Measurements from ENCODE around the gene CPED1. TPM values are rescaled to one million over a fixed set of nuclear protein-coding genes. Genes with fewer than 3 reads are reported as not detected.

Gene CPED1
- total RNA-seq, 4 donors from 2014 or later: 7.4 to 19.6 (median 11.4) TPM

GRCh38 chr7:121006711-121007315 lies 18.3 kb downstream of the CPED1 start:
- DNase-seq: no peak
- Histone ChIP-seq H3K4me1 (no peaks in the 10 kb centered on the region), H3K4me3 (replicated peaks in 1 of 3) (no peak overlapping the region), H3K36me3 (no peaks in the 10 kb centered on the region), H3K27me3 (no peaks in the 10 kb centered on the region), H3K27ac (no peak overlapping the region), H3K9me3 (no peaks in the 10 kb centered on the region)
- no peak for TF ChIP-seq POLR2A (IDR thresholded peaks at IDR 0.05)
- TF ChIP-seq CTCF (IDR thresholded peaks at IDR 0.05): no peak
- WGBS, 2 donors: 74 to 79% methylated on average over 6 of the region's 6 CpGs
- intact Hi-C loops (cut with DNase I): no loop called here

GRCh38 chr7:121008816-121009215 lies 20.3 kb downstream of the CPED1 start:
- H3K4me1 ChIP-seq: peaks cover 0 to 3% of the 10 kb centered on the region in 2 donors
- WGBS, 2 donors: 84 to 92% methylated on average over 2 of the region's 2 CpGs
- H3K36me3 ChIP-seq: no peaks in the 10 kb centered on the region

GRCh38 chr7:121011401-121011800 lies 22.9 kb downstream of the CPED1 start:
- no peak overlapping the region for H3K27ac ChIP-seq
- no peak for DNase-seq
- peaks cover 0 to 3% of the 10 kb centered on the region in 2 donors for H3K4me1 ChIP-seq
- H3K9me3 ChIP-seq: no peaks in the 10 kb centered on the region
- no peak overlapping the region for H3K4me3 ChIP-seq (replicated peaks in 1 of 3)
- intact Hi-C loops (cut with DNase I): no loop called here
- no peak for TF ChIP-seq POLR2A (IDR thresholded peaks at IDR 0.05)
- no peak for TF ChIP-seq CTCF (IDR thresholded peaks at IDR 0.05)
- 92 to 95% methylated on average over 1 of the region's 1 CpG for WGBS, 2 donors
- H3K27me3 ChIP-seq: no peaks in the 10 kb centered on the region
- no peaks in the 10 kb centered on the region for H3K36me3 ChIP-seq

More at GRCh38 chr7:121008816-121009215, 20.3 kb downstream of the CPED1 start:
- TF ChIP-seq POLR2A (IDR thresholded peaks at IDR 0.05): no peak
- no peak for TF ChIP-seq CTCF (IDR thresholded peaks at IDR 0.05)
- no peak for DNase-seq
- H3K27ac ChIP-seq: no peak overlapping the region
- intact Hi-C loops (cut with DNase I): no loop called here
- no peaks in the 10 kb centered on the region for H3K9me3 ChIP-seq
- no peak overlapping the region for H3K4me3 ChIP-seq (replicated peaks in 1 of 3)
- H3K27me3 ChIP-seq: no peaks in the 10 kb centered on the region

- Histone ChIP-seq H3K36me3 (no peaks in the 10 kb centered on the region), H3K9me3 (no peaks in the 10 kb centered on the region), H3K4me3 (replicated peaks in 1 of 3) (no peak overlapping the region), H3K27me3 (no peaks in the 10 kb centered on the region), H3K27ac (no peak overlapping the region), H3K4me1 (peaks cover 0 to 3% of the 10 kb centered on the region in 2 donors)
- 77 to 92% methylated on average over 6 of the region's 6 CpGs for WGBS, 2 donors
- TF ChIP-seq CTCF (IDR thresholded peaks at IDR 0.05) (no peak), POLR2A (IDR thresholded peaks at IDR 0.05) (no peak)
- DNase-seq: no peak
- intact Hi-C loops (cut with DNase I): no loop called here
These were observed 23.8 kb downstream of the CPED1 start for GRCh38 chr7:121012170-121012874.

- no peaks in the 10 kb centered on the region for H3K9me3 ChIP-seq
- H3K27me3 ChIP-seq: no peaks in the 10 kb centered on the region
- no peaks in the 10 kb centered on the region for H3K36me3 ChIP-seq
- 73 to 81% methylated on average over 2 of the region's 2 CpGs for WGBS, 2 donors
- no peak for DNase-seq
- no peak for TF ChIP-seq CTCF (IDR thresholded peaks at IDR 0.05)
- TF ChIP-seq POLR2A (IDR thresholded peaks at IDR 0.05): no peak
- no peak overlapping the region for H3K27ac ChIP-seq
- intact Hi-C loops (cut with DNase I): no loop called here
- no peak overlapping the region for H3K4me3 ChIP-seq (replicated peaks in 1 of 3)
- H3K4me1 ChIP-seq: peaks cover 0 to 3% of the 10 kb centered on the region in 2 donors
These were observed 24.4 kb downstream of the CPED1 start for GRCh38 chr7:121012919-121013318.
